ENCODE data around the gene TOMM22. TPM values are rescaled to one million over a fixed set of nuclear protein-coding genes. Genes with fewer than 3 reads are reported as not detected.

The TOMM22 gene
- total RNA-seq, 1 donor from 2014 or later = 63.7 TPM

GRCh38 chr22:38731703-38732161, 50.0 kb downstream of the TOMM22 start:
- Histone ChIP-seq H3K36me3 (ENCODE audit: control insufficient read depth in 3 of 3, insufficient read depth in 3 of 3, low read length in 3 of 3) (peaks cover 63 to 65% (median 64%) of the 10 kb centered on the region in 3 donors), H3K9ac (ENCODE audit: low read depth in 1 of 3, low read length in 3 of 3) (peak overlapping the region in 2 of 3 donors; percentile 38 to 66), H3K4me3 (ENCODE audit: low read length in 3 of 3) (no peak overlapping the region), H3K4me1 (ENCODE audit: control insufficient read depth in 3 of 3, insufficient read depth in 3 of 3, low read length in 3 of 3) (peaks cover 20 to 52% (median 48%) of the 10 kb centered on the region in 3 donors), H3K9me3 (ENCODE audit: control insufficient read depth in 3 of 3, low read length in 3 of 3) (no peaks in the 10 kb centered on the region), H3K27ac (ENCODE audit: low read depth, low read length) (no peak overlapping the region), H3K27me3 (ENCODE audit: control insufficient read depth in 3 of 3, insufficient read depth in 3 of 3, low read length in 3 of 3) (no peaks in the 10 kb centered on the region)

GRCh38 chr22:38732251-38732815, 50.6 kb downstream of the TOMM22 start:
- no peak overlapping the region for H3K4me3 ChIP-seq (ENCODE audit: low read length in 3 of 3)
- peak overlapping the region in 2 of 3 donors; percentile 38 to 66 for H3K9ac ChIP-seq (ENCODE audit: low read depth in 1 of 3, low read length in 3 of 3)
- H3K9me3 ChIP-seq (ENCODE audit: control insufficient read depth in 3 of 3, low read length in 3 of 3) = no peaks in the 10 kb centered on the region
- no peak overlapping the region for H3K27ac ChIP-seq (ENCODE audit: low read depth, low read length)
- no peaks in the 10 kb centered on the region for H3K27me3 ChIP-seq (ENCODE audit: control insufficient read depth in 3 of 3, insufficient read depth in 3 of 3, low read length in 3 of 3)
- H3K36me3 ChIP-seq (ENCODE audit: control insufficient read depth in 3 of 3, insufficient read depth in 3 of 3, low read length in 3 of 3) = peaks cover 63 to 65% (median 64%) of the 10 kb centered on the region in 3 donors
- H3K4me1 ChIP-seq (ENCODE audit: control insufficient read depth in 3 of 3, insufficient read depth in 3 of 3, low read length in 3 of 3) = peaks cover 20 to 52% (median 48%) of the 10 kb centered on the region in 3 donors

- no peaks in the 10 kb centered on the region for H3K9me3 ChIP-seq (ENCODE audit: control insufficient read depth in 3 of 3, low read length in 3 of 3)
- no peak overlapping the region for H3K4me3 ChIP-seq (ENCODE audit: low read length in 3 of 3)
- H3K36me3 ChIP-seq (ENCODE audit: control insufficient read depth in 3 of 3, insufficient read depth in 3 of 3, low read length in 3 of 3) = peaks cover 63 to 65% (median 64%) of the 10 kb centered on the region in 3 donors
- H3K27ac ChIP-seq (ENCODE audit: low read depth, low read length) = peak overlapping the region; percentile 82
- H3K4me1 ChIP-seq (ENCODE audit: control insufficient read depth in 3 of 3, insufficient read depth in 3 of 3, low read length in 3 of 3) = peaks cover 20 to 52% (median 48%) of the 10 kb centered on the region in 3 donors
- peak overlapping the region in 1 of 3 donors; percentile 47 for H3K9ac ChIP-seq (ENCODE audit: low read depth in 1 of 3, low read length in 3 of 3)
- no peaks in the 10 kb centered on the region for H3K27me3 ChIP-seq (ENCODE audit: control insufficient read depth in 3 of 3, insufficient read depth in 3 of 3, low read length in 3 of 3)
Measured at GRCh38 chr22:38733329-38733723, 51.6 kb downstream of the TOMM22 start.

- Histone ChIP-seq H3K4me3 (ENCODE audit: low read length in 3 of 3) (no peak overlapping the region), H3K4me1 (ENCODE audit: control insufficient read depth in 3 of 3, insufficient read depth in 3 of 3, low read length in 3 of 3) (peaks cover 20 to 51% (median 48%) of the 10 kb centered on the region in 3 donors), H3K27me3 (ENCODE audit: control insufficient read depth in 3 of 3, insufficient read depth in 3 of 3, low read length in 3 of 3) (no peaks in the 10 kb centered on the region), H3K9ac (ENCODE audit: low read depth in 1 of 3, low read length in 3 of 3) (peak overlapping the region in 2 of 3 donors; percentile 10 to 70), H3K9me3 (ENCODE audit: control insufficient read depth in 3 of 3, low read length in 3 of 3) (no peaks in the 10 kb centered on the region), H3K36me3 (ENCODE audit: control insufficient read depth in 3 of 3, insufficient read depth in 3 of 3, low read length in 3 of 3) (peaks cover 63 to 65% (median 64%) of the 10 kb centered on the region in 3 donors), H3K27ac (ENCODE audit: low read depth, low read length) (peak overlapping the region; percentile 82)
Measured at GRCh38 chr22:38733724-38734381, 52.1 kb downstream of the TOMM22 start.

GRCh38 chr22:38734421-38735100, 52.8 kb downstream of the TOMM22 start:
- H3K9ac ChIP-seq (ENCODE audit: low read depth in 1 of 3, low read length in 3 of 3) = peak overlapping the region in 2 of 3 donors; percentile 19 to 70
- H3K27ac ChIP-seq (ENCODE audit: low read depth, low read length) = peak overlapping the region; percentile 82
- H3K36me3 ChIP-seq (ENCODE audit: control insufficient read depth in 3 of 3, insufficient read depth in 3 of 3, low read length in 3 of 3) = peaks cover 63 to 65% (median 64%) of the 10 kb centered on the region in 3 donors
- H3K4me3 ChIP-seq (ENCODE audit: low read length in 3 of 3) = no peak overlapping the region
- no peaks in the 10 kb centered on the region for H3K9me3 ChIP-seq (ENCODE audit: control insufficient read depth in 3 of 3, low read length in 3 of 3)
- peaks cover 28 to 56% (median 49%) of the 10 kb centered on the region in 3 donors for H3K4me1 ChIP-seq (ENCODE audit: control insufficient read depth in 3 of 3, insufficient read depth in 3 of 3, low read length in 3 of 3)
- H3K27me3 ChIP-seq (ENCODE audit: control insufficient read depth in 3 of 3, insufficient read depth in 3 of 3, low read length in 3 of 3) = no peaks in the 10 kb centered on the region

Other genes starting within 250 kb of the TOMM22 start
- gene KCNJ4, start 226.8 kb upstream of the TOMM22 start, total RNA-seq = not detected
- 32.9 TPM for gene KDELR3, start 213.9 kb upstream of the TOMM22 start, total RNA-seq
- gene DDX17, start 175.6 kb upstream of the TOMM22 start, total RNA-seq = 358 TPM
- 3.7 TPM for gene DMC1, start 111.8 kb upstream of the TOMM22 start, total RNA-seq
- gene FAM227A, start 25.6 kb upstream of the TOMM22 start, total RNA-seq = 0.52 TPM
- 14.1 TPM for gene CBY1, start 25.3 kb upstream of the TOMM22 start, total RNA-seq
- gene JOSD1, start 19.0 kb downstream of the TOMM22 start, total RNA-seq = 25.1 TPM
- gene GTPBP1, start 24.0 kb downstream of the TOMM22 start, total RNA-seq = 19.3 TPM
- gene SUN2, start 74.0 kb downstream of the TOMM22 start, total RNA-seq = 40.2 TPM
- 12.0 TPM for gene DNAL4, start 112.2 kb downstream of the TOMM22 start, total RNA-seq
- 1.6 TPM for gene NPTXR, start 162.1 kb downstream of the TOMM22 start, total RNA-seq
- 19.3 TPM for gene CBX6, start 190.3 kb downstream of the TOMM22 start, total RNA-seq